NCI-H146 treated with DMSO at 0.1 percent for 48 hours (cell line): ENCODE results near the gene RCN2.

ENCODE experiments used
- DNase-seq: peaks from one replicate; lab custom pipeline; 2025; ENCODE audit not compliant: unreplicated experiment; lab: John Stamatoyannopoulos, UW

RCN2 gene

DNA sequence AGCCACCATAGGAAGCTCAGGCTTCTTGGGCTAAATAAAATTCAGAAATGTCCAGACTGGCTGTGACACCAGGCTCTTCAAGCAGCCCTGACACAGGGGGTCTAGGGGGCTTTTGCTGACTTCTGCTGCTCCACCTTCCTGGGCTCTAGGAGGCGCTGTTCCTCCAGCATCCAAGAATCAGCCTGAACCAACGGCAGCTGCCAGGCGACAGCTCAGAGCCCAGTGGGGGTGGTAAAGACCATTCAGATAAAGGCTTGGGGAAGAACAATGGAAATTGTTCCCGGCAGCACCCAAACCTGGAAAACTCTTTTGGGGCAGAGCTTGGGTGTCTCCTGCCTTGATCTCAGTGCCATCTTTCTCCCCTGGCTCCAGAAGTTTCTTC is 41.8 kb downstream of the RCN2 start:
- peak; percentile 37 for DNase-seq

DNA sequence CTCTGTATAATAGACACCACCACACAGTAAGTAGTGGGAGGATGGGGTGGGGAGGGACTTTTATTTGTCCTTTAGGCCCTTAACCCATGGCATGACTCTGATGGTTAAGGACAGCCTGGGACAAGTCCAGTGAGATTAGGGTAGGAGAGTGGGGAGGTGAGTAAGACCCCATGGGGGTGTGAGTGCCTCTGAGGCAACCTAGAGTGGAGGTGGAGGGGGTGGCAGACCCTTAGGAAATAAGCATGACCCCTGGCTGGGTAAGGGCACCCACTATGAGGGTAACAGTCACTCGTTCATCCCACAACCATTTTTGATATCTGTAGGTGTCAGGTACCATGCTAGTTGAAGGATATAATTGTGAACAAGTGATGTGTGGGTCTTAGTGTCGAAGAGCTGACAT is 42.4 kb downstream of the RCN2 start:
- no peak for DNase-seq

DNA sequence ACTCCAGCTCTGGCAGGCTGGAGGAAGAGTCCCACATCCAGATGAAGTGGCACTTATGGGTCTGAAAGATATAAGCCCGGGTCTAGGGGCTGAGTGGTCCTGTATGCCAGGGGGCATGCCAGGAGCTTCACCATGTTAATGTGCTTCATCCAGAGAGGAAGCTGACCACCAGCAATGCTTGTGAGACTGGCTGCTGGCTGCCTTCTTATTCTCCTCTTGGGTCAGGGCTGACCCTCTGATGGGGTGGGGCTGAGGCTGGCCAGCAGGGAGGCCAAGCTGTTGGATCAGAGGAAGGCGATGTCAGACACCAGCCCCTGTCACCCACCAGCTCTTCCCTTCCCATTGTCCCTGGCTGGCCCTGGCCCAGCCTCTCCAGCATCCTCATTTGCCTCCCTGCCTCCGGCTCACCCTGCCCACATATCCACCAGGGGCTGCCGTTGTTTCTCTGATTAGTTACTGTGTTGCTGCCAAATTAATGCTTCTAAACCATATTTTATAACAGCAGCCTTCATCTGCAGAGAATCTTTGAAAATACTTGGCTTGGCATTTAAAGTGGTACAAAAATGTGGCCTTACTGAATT is 43.0 kb downstream of the RCN2 start:
- DNase-seq, result no peak

DNA sequence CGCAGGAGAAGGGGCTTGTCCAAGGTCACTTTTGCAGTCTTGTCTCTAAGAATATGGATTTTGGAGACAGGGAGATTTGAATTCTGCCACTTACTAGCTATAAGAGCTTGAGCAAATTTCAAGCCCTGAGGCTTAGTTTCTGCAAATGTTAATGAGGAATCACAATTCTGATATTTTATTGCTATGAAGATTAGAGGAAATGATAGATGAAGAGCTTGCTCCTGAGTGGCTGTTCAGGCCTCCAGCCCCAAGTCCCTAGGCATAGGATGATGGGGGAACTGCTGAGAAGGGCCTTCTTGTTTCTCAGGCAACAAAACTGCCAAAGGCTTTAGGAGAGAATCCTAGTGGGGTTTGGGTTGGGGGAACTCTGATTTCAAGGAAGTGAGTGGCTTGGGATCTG is 44.6 kb downstream of the RCN2 start:
- no peak for DNase-seq

DNA sequence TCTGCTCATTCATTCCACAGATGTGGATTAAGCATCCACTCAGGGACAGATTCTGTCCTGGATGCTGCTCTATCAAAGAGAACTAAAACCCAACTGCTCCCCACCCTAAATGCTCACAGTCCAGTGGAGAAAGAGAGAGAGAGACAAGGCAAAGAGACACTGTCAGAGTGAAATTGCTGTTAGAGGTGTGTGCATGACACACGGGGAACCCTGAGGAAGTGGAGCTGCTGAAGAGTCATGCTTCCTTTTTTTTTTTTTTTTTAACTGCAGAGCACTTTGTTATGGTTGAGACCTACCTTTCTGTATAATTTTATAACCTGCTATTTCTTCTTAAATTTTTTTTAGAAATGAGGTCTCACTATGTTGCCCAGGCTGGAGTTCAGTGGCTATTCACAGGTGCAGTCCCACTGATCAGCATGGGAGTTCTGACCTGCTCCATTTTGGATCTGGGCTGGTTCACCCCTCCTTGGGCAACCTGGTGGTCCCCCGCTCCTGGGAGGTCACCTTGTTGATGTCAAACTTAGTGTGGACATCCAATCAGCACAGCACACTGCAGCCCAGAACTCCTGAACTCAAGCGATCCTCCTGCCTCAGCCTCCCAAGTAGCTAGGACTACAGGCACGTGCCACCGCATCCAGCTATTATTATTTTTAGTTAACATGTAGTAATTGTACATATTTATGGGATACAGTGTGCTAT is 45.2 kb downstream of the RCN2 start:
- DNase-seq, result no peak

DNA sequence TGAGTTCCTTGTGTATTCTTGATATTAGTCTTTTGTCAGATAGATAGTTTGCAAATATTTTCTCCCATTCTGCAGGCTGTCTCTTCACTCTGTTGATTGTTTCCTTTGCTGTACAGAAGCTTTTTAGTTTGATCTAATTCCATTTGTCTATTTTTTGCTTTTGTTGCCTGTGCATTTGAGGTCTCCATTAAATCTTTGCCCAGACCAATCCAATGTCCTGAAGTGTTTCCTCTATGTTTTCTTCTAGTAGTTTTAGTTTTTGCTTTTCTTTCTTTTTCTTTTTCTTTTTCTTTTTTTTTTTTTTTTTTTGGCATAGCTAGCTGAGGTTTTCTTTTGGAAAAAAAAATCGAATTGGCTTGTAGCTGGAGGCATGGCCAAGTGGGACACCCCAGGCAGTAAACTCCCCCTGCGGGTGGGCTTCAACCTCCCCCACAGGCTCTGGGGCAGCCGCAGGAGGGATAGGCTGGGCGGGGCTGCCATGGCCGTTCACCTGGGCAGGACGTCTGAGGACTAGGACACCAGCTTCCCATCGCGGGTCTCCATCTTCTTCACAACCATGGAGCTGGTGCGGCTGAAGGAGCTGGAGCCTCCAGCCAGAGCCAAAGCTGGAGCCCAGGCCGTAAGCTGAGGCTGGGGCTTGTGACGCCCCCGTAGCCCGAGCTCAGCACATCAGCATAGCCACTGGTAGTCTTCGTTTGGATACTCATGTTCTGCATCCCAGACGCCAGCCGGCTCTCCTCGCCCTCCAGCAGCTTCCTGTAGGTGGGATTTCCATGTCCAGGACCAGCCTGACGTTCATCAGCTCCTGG is 47.2 kb downstream of the RCN2 start:
- DNase-seq, result no peak

DNA sequence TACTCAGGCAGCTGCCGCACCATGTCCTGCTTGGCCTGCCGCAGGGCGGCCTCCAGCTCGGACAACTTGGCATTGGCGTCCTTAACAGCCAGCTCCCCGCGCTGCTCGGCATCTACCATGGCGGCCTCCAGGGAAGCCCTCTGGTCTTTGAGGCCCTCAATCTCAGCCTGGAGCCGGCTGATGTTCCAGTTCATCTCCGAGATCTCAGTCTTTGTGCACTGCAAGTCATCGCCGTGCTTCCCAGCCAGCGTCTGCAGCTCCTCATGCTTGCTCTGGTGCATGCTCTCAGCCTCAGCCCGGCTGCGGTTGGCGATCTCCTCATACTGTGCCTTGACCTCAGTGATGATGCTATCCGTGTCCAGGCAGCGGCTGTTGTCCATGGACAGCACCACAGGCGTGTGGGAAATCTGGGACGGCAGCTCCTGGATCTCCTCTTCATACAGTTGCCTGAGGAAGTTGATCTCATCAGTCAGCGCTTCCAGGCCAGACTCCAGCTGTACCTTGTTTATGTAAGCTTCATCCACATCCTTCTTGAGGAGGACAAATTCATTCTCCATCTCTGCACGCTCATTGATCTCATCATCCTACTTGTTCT is 47.9 kb downstream of the RCN2 start:
- no peak for DNase-seq

DNA sequence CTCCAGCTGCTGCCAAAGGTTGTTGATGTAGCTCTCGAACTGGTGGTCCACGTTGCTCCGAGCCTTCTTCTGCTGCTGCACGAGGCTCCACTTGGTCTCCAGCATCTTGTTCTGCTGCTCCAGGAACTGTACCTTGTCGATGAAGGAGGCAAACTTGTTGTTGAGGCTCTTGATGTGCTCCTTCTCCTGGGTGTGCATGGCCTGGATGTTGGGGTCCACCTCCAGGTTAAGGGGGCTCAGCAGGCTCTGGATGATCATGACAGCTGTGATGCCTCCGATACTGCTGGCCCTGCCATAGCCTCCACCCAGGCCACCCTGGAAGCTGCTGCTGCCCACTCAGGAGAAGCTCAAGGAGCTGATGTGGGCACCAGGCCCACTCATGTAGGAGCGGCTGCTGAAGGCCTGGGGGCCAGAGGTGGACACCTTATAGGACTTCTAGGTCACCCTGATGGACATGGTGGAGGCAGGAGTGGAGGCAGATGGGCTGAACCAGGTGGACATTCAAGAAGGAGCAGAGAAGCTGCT is 48.5 kb downstream of the RCN2 start:
- no peak for DNase-seq

DNA sequence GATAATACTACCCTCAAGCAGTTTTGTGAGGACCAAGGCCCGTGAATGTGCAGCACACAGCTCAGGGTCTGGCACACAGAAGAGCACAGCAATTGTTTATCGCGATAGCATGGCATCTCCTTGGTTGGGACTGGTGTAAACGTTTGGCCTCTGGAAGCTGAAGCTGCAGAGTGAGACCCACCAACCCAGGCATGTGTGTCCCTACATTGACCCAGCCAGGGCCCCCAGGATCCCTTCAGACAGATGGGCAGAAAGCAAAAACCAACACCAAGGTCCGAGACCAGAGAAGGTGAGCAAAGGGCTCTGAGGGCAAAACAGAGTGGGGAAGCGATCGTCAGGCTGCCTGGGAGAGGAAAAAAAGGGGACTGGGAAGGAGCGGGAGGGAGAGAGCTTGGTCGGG is 50.8 kb downstream of the RCN2 start:
- DNase-seq, result no peak

DNA sequence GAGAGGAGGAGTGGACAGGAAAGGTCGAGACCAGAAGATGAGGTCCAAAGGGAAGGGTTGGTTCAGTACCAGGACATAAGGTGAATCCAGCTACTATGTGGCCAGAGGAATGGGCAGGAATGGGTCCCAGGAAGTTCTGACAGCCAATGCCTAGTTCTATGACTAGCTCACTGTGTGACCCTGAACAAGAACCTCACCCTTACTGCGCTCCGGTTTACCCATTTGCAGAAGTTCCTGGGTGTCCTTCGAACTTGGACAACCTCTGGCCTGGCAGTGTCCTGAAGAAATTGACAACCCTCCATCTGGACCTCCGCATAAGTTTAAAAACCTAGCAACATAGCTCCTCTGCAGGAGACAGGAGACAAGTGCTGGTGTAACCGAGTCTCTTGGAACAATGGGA is 51.2 kb downstream of the RCN2 start:
- no peak for DNase-seq

DNA sequence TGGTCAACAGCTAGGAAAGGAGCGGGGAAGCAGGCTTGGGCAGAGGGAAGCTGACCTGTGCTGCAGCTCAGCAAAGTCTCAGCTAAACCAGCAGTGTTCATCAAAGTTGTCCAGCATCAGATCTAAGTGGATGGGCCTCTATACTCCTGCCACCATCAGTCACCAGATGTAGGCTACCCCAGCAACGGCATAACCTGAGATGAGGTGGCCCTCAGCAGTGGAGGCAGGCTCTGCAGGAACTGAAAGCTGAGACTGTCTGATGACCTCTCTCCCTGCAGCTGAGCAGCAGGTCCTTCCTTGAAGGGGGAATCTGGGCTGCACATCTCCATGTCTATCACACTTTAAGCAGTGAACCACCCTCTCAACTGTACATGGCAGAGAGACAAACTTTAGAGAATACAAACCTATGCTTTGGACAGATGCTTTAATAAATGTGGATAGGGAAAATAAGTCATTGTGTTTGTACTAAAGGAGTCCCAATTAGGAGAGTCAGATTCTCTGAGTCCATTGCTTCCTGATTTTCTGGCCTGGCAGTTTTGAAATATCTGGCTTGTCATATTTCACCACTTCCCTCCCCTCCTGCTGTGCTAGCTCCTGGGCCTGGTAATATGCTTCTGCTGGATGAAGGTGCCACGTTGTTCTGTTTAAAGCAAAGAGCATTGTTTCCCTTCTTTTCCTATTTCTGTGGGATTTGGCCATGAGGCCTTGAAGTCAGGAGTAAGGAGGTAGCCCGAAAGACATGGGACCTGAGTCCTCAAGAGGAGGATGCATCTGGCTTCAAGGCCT is 52.2 kb downstream of the RCN2 start:
- DNase-seq, result no peak

DNA sequence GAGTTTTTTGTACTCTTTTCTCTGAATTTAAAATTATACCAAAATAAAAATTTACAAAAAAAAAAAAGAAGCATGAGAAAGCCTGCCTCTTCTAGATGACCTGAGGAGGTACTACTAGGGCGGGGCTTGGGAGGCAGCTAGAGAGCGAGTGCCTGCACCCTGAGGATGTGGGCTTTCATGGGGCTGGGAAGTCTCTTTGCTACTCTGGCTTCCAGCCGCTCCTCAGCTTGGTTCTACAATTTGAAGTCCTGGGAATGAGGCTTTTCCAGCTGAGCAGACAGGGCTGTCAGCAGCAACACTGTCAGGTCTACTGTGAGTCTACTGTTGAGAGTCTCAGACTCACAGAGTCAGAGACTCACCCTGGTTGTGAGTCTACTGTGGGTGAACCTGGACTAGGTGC is 55.2 kb downstream of the RCN2 start:
- no peak for DNase-seq

DNA sequence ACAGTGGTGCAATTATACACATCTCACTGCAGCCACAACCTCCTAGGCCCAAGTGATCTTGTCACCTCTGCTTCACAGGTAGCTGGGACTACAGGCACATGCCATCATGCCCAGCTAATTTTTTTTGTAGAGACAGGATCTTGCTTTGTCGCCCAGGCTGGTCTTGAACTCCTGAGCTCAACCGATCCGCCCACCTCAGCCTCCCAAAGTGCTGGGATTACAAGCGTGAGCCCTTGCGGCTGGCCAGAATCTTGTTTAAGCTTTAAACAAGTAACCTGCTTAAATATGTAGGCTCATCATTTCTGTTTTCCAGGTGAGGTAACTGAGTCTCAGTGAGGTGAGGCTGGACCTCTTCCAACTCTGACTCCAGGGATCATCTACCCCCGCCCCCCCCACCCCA is 55.7 kb downstream of the RCN2 start:
- no peak for DNase-seq

DNA sequence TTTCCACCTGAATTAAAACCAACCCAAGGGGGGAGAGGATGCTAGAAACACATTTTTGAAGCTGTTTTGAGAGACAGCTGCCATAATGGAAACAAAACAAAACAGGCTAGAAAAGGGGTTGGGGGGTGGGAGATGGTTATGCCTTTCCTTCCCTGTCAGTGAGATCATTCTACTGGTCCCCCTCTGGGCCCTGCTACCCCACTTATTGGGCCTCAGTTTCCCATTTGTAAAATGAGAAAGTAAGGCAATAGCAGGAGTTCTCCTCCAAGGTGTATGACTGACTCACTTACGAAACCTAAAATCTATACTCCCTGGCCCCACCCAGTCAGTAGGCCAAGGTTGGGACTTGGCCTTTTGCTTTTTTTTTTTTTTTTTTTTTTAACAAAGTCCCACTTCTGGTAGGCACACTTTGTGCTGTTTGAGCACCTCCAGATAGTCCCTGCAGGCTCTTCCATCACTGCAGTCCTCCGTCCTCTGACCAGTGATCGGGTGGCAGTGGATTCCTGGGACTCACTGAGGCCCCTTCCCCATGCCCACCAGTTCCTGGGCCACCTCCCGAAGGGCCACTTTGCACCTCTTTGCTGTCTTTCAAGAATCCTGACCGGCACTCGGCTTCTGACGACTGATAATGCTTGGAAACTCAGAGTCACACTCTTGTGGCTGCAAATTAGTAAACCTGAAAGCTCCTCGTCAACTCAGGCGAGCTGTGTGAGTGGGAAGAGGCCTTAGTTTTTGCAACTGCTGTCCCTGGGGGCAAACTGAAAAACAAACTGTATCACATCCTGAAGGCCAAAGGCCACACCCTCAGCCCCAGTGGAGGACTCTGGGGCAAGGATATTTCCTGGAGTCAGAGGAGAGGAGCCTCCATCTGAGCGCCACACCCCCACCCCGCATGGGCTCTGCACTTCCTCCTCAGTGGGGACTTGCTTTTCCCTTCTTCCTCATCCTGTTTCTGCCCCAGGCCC is 56.6 kb downstream of the RCN2 start:
- DNase-seq, result no peak

DNA sequence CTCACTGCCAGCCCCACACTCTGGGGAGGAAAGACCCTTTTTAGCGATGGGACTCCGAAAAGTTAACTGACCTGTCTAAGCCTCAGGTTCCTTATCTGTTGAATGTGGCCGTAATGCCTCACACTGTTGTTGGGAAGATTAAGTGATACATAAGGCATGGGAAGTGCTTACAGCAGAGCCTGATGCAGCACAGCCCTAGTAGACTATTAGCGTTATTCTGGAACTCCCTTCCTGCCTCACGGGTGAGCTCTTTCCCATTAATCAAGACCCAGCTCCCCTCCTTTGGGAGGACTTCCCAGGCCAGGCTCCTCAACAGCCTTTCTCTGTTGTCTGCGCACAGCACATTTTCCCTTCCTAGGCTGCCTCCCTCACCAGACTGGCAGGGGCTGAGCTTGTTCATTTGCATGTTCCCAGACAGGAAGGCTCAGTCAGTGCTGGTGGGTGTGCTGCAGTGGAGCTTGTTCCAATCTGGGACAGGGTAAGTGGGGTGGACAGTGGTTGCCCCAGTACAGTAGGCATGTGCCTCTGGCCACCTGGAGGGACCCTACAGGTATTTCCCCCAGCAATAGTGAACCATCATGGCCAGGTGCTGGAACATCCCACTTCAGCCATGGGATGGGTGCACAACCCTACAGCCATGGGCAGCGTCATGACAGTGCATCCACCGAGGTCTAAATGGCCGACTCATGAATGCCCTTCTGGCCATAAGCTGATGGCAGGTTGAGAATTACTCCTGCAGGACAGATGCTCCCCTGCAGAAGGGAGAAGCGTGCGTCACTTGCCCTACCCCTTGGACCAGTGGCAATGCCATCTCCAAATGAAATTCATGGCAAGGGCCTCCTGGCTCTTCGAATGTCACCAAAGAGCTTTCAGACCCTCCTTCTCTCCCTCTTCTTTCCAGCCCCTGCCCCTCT is 57.6 kb downstream of the RCN2 start:
- no peak for DNase-seq

DNA sequence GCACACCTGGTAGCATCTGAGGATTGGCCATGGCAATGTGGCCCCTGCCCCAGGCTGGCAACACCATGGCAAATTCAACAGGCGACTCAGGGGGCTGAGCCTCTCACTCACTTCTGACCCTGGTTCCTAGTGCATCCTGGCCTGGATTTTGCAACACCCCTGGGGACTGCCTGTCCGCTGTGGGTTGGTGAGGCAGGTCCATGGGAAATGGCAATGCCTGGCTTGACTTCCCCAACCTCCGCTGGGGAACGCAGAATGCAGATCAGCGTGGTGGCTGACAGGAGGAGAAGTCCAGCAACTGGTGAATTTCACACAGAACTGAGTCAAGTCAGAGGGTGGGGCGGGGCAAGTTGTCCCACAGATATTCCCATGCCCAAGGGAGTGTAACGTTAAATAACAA is 59.5 kb downstream of the RCN2 start:
- DNase-seq, result no peak

DNA sequence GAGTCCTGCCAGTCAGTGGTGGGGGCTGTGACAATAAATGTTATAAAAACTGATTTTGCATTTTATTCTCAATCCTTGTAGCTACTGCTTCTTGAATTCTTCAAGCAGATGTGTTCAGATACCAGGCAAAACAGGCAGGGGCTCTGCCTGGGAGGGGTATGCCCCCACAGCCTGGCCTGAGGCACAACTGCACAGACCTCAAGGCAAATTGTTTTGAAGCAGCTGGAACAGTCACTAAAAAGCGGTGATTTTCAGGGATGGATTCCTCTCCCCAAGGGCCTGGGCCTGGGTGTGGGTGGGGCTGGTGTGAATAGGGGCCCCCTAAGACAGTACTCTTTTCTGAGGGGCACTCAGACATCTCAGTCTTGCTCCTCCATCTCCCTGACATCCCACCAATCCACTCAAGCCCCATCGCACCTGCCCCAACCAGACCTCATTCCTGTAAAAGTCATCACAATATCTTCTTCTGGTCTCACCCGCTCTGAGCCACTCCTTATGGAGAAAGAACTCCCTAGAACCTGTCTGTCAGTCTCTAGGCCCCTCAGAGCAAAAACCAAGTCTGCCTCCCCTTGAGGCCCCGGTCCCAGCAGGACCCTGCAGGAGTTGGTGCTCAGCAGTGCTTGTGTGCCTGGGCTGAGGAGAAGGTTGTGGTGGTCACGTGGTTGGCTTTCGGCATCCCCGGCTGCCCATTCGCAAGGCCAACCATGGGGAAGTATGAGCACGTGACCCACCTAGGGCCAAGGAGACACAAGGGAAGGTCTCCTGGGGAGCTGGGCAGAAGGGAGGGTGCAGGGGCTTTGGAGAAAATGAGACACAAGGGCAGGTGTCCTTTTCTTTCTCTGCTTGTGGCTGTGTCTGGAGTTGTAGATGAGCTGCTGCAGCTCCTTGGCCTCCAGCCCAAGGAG is 60.4 kb downstream of the RCN2 start:
- no peak for DNase-seq
